Lower lobe of right lung (tissue), 2 donors: ENCODE measurements around the gene ZNF511. TPM values are rescaled to one million over a fixed set of nuclear protein-coding genes. Genes with fewer than 3 reads are reported as not detected.

Source experiments
- ATAC-seq, 2 donors: fragments of 200-7000 bp; cut with Tn5 transposase; one replicate each; pipeline ENCODE4 v1.9.1; 2020 to 2022; ENCODE audit warnings: mild to moderate bottlenecking in 2 of 2, moderate library complexity in 2 of 2
- DNase-seq: peaks from one replicate; pipeline ENCODE4 v3.0.0-alpha.2; 2020
- H3K27ac ChIP-seq: fragments of 200-600 bp; one replicate; pipeline ENCODE4 v1.8.0; 2022
- H3K27me3 ChIP-seq: fragments of 200-600 bp; one replicate; pipeline ENCODE4 v1.8.0; 2022; ENCODE audit warnings: low read depth
- H3K36me3 ChIP-seq: fragments of 200-600 bp; one replicate; pipeline ENCODE4 v1.8.0; 2022; ENCODE audit warnings: mild to moderate bottlenecking
- H3K4me1 ChIP-seq: fragments of 200-600 bp; one replicate; pipeline ENCODE4 v1.8.0; 2022
- H3K4me3 ChIP-seq: fragments of 200-600 bp; one replicate; pipeline ENCODE4 v1.8.0; 2022; ENCODE audit warnings: mild to moderate bottlenecking
- H3K9me3 ChIP-seq: fragments of 200-600 bp; one replicate; pipeline ENCODE4 v1.8.0; 2022
- intact Hi-C: fragments of 100-400 bp; cut with DNase I; formaldehyde crosslinking; loops from one replicate; pipeline ENCODE4 v1.11.0; 2022
- total RNA-seq: library from RNA; stranded (reverse); fragmentation: NEBNext Ultra II Directional; extraction: Animal tissue kit (Norgen Biotek cat#: 25700); gene quantifications from one replicate; pipeline ENCODE4 v1.2.1, GENCODE V29; 2021
- TF ChIP-seq, protein P1 (sequence below): fragments of 200-600 bp; IDR thresholded peaks from one replicate; pipeline ENCODE4 v1.8.0; 2022; ENCODE audit warnings: antibody characterized with exemption, mild to moderate bottlenecking
- donor health status: DM: no; HTN: yes; CAD: no; lungs with severe emphysema.

ZNF511 gene
- total RNA-seq, 1 donor from 2014 or later, result 44.8 TPM

DNA sequence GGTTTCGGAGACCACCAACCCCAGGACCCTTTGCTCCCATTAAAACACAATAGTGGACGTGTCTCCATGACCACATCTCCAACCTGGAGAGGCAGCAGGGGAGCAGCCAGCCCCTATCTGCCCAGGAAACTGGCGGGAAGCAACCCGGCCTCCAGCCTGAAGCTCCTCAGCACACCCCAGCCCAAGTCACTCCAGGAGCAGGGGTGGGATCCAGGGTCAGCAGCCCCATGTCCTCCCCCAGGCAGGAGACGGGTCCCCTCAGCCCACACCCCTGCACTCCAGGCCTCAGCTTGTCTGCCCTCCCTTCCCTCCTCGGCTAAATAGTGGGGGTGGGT is 32.6 kb upstream of the ZNF511 start:
- H3K4me1 ChIP-seq, result peaks cover 46% of the 10 kb centered on the region
- peak overlapping the region; percentile 81 for H3K27ac ChIP-seq
- peaks cover 18% of the 10 kb centered on the region for H3K27me3 ChIP-seq
- TF ChIP-seq, protein P1, sequence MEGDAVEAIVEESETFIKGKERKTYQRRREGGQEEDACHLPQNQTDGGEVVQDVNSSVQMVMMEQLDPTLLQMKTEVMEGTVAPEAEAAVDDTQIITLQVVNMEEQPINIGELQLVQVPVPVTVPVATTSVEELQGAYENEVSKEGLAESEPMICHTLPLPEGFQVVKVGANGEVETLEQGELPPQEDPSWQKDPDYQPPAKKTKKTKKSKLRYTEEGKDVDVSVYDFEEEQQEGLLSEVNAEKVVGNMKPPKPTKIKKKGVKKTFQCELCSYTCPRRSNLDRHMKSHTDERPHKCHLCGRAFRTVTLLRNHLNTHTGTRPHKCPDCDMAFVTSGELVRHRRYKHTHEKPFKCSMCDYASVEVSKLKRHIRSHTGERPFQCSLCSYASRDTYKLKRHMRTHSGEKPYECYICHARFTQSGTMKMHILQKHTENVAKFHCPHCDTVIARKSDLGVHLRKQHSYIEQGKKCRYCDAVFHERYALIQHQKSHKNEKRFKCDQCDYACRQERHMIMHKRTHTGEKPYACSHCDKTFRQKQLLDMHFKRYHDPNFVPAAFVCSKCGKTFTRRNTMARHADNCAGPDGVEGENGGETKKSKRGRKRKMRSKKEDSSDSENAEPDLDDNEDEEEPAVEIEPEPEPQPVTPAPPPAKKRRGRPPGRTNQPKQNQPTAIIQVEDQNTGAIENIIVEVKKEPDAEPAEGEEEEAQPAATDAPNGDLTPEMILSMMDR, result no peak
- H3K4me3 ChIP-seq, result peak overlapping the region; percentile 50
- DNase-seq (no peak), ATAC-seq (no peak)
- intact Hi-C loops, result no loop called here
- no peaks in the 10 kb centered on the region for H3K9me3 ChIP-seq
- H3K36me3 ChIP-seq, result peaks cover 25% of the 10 kb centered on the region

DNA sequence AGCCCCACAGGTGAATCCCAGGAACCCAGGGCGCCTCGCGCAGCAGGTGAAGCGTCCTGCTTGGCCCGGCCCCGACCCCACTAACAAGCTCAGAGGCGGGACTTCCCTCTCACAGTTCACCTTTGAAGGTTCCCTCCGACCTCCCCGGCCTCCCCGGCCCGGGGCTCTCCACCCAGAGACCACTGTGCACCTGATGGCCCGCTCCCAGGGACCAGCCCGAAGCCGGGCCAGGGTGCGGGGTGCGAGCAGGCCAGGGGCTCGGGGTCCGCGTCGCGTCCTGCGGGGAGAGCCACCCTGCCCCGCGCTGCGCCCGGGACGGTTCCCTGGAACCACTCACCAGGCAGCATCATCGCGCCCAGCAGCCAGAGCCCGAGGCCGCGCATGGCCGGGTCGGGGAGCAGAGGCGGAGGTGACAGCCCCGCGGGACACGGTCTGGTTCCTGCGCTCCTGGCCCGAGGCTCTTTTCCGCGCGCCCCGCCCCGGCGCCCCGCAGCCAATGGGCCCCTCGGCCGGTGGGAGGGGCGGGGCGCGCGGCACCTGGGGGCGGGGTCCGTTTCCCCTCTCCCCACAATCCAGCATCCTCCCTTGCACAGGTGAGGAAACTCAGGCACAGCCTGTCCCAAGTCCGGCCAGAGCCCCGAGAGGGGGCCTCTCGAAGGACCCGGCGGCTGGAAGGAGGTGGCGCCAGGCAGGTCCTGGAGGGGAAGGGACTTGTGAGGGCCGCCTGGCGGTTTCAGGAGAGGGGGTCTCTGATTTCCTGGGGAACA is 32.1 kb upstream of the ZNF511 start, which contains the start of gene ADAM8:
ADAM8 (minus strand) TSS at position 434 of the 767 bp plus-strand sequence; CDS start at position 383, 51 bp downstream.
- peaks cover 18% of the 10 kb centered on the region for H3K27me3 ChIP-seq
- H3K4me3 ChIP-seq, result peak within 1 kb of the TSS; percentile 50
- peak within 1 kb of the TSS; percentile 81 for H3K27ac ChIP-seq
- H3K9me3 ChIP-seq, result no peaks in the 10 kb centered on the region
- peaks cover 46% of the 10 kb centered on the region for H3K4me1 ChIP-seq
- intact Hi-C loops, result no loop called here
- peaks cover 31% of the 10 kb centered on the region for H3K36me3 ChIP-seq
- TF ChIP-seq, protein P1, result no peak
- peak; percentile 54 to 62 for ATAC-seq
- peak; percentile 77 for DNase-seq

DNA sequence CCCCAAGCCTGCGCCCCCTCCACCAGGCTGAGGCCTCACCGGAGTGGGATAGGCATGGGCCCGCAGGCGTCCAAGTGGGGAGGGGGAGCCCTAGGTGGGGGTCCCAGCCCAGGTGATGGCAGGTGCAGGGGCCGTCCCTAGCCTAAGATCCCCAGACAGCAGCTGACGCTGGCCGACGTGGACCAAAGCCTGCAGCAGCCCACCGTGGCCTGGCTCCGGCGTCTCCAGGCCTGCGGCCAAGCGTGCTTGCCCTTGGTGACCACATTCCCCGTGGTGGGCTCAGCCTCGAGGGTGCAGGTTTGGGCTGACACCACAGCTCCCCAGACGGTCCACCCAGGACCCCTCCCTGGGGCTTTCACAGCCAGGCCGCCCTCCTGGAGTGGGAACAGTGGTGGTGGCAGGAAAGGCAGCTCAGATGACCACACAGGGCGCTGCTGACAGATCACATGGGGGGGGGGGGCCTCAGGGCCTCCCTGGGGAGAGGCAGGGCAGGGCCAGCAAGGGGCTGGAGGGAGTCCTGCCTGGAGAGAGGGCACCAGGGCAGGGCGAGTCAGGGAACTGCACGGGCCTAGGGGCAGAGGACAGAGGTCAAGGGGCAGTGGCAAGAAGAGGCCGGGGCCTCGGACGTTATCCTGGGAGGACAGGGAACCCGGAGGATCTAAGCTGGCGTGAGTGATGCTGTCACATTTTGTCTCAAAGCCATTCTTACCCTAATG is 31.3 kb upstream of the ZNF511 start:
- no peak for DNase-seq
- TF ChIP-seq, protein P1, result no peak
- H3K9me3 ChIP-seq, result no peaks in the 10 kb centered on the region
- H3K27me3 ChIP-seq, result peaks cover 18% of the 10 kb centered on the region
- ATAC-seq, result no peak
- peaks cover 39% of the 10 kb centered on the region for H3K36me3 ChIP-seq
- intact Hi-C loops, result no loop called here
- peak overlapping the region; percentile 81 for H3K27ac ChIP-seq
- H3K4me1 ChIP-seq, result peaks cover 46% of the 10 kb centered on the region
- peak overlapping the region; percentile 50 for H3K4me3 ChIP-seq

DNA sequence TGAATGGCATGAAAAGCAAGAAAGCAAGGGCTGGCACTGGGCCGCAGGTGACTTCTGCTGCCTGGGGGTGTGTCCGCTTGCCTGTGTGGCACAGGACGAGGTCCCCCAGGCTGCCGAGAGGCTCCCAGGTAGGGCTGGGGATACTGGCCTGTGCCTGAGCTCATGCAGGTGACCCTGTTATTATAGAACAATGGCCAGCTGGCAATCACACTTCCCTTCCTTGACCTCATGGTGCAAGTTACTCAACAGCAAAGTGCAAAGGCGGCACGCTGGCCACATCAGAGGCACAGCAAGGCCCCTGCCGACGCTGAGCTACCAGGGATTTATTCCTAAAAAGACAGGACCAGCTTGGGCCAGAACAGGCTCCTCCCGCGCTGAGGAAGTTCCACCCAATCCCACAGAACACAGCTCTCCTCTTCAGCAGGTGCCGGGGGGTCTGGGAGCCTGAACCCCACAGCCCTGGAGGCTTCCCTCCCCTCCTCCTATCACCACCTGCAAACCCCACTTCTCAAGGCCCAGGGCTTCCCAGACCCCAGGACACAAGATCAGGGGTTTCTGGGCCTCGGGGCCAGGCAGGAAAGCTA is 30.6 kb upstream of the ZNF511 start:
- H3K36me3 ChIP-seq, result peaks cover 44% of the 10 kb centered on the region
- DNase-seq, result no peak

More for the DNA sequence above, 30.6 kb upstream of the ZNF511 start:
- TF ChIP-seq, protein P1, result no peak
- H3K27me3 ChIP-seq, result peaks cover 18% of the 10 kb centered on the region
- H3K27ac ChIP-seq, result peak overlapping the region; percentile 81
- intact Hi-C loops, result no loop called here
- H3K9me3 ChIP-seq, result no peaks in the 10 kb centered on the region
- H3K4me3 ChIP-seq, result peak overlapping the region; percentile 19
- no peak for ATAC-seq
- H3K4me1 ChIP-seq, result peaks cover 46% of the 10 kb centered on the region
